SK-N-SH (cell line): ENCODE measurements around the gene GSK3B. TPM values are rescaled to one million over a fixed set of nuclear protein-coding genes. Genes with fewer than 3 reads are reported as not detected.

Source experiments
- CTCF ChIA-PET: fragments of 300-600, 350-600 bp; formaldehyde crosslinking; extraction: SDS; loops from one replicate; lab custom pipeline; 2021; lab: Yijun Ruan, JAX
- POLR2A ChIA-PET: fragments of 350-600 bp; sonication (Branson Sonifier 250); formaldehyde crosslinking; extraction: SDS; loops from one replicate; lab custom pipeline; 2020; ENCODE audit warnings: antibody characterized with exemption, inconsistent platforms; lab: Yijun Ruan, JAX
- DNase-seq: peaks from one replicate; pipeline ENCODE4 v3.0.0; 2012
- H2AFZ ChIP-seq: fragments of 200-600 bp; sonication (generic); 2 replicates; pipeline ENCODE4 v1.8.1; 2016; ENCODE audit warnings: antibody characterized with exemption, mild to moderate bottlenecking, low read depth
- H3F3A ChIP-seq: fragments of 200-600 bp; sonication (generic); replicated peaks from 2 replicates; pipeline ENCODE3; 2016; ENCODE audit warnings: antibody characterized with exemption, mild to moderate bottlenecking; ENCODE audit not compliant: insufficient read depth
- H3K27ac ChIP-seq, 2 experiments: fragments of 200-500 bp in 1 of 2; fragments of 200-600 bp in 1 of 2; sonication (Bioruptor generic) in 1 of 2; sonication (generic), shearing (Covaris generic) in 1 of 2; 2 replicates each; pipeline versions ENCODE4 v1.5.1 to v1.6.1; 2014 to 2016; ENCODE audit warnings: low read depth in 2 of 2, inconsistent platforms in 1 of 2, low read length in 1 of 2, mild to moderate bottlenecking in 1 of 2, mixed read lengths in 1 of 2
- H3K27me3 ChIP-seq: fragments of 200-600 bp; sonication (generic), shearing (Covaris generic); 2 replicates; pipeline ENCODE4 v1.6.1; 2016; ENCODE audit warnings: mixed run types; ENCODE audit not compliant: insufficient read depth
- H3K36me3 ChIP-seq, 2 experiments: fragments of 200-500 bp in 1 of 2; fragments of 200-600 bp in 1 of 2; sonication (Bioruptor generic) in 1 of 2; sonication (generic) in 1 of 2; replicated peaks in 1 of 2; 2 replicates each; pipeline versions ENCODE3 to v1.5.1; 2014 to 2016; ENCODE audit warnings: low read length in 1 of 2, mild to moderate bottlenecking in 1 of 2; ENCODE audit not compliant: insufficient read depth in 2 of 2, control insufficient read depth in 1 of 2
- H3K4me1 ChIP-seq, 2 experiments: fragments of 200-500 bp in 1 of 2; fragments of 200-600 bp in 1 of 2; sonication (Bioruptor generic) in 1 of 2; sonication (generic), shearing (Covaris generic) in 1 of 2; 2 replicates each; pipeline versions ENCODE4 v1.5.1 to v1.6.1; 2014 to 2016; ENCODE audit warnings: low read depth in 1 of 2, low read length in 1 of 2, mixed run types in 1 of 2; ENCODE audit not compliant: insufficient read depth in 2 of 2, control insufficient read depth in 1 of 2
- H3K4me2 ChIP-seq: fragments of 200-600 bp; sonication (generic), shearing (Covaris generic); 2 replicates; pipeline ENCODE4 v1.6.1; 2017; ENCODE audit warnings: mixed run types
- H3K4me3 ChIP-seq, 2 experiments: fragments of 200-500 bp in 1 of 2; fragments of 200-600 bp in 1 of 2; sonication (Bioruptor generic) in 1 of 2; sonication (generic), shearing (Covaris generic) in 1 of 2; 2 replicates each; pipeline versions ENCODE4 v1.5.1 to v1.8.1; 2014 to 2016; ENCODE audit warnings: low read depth in 2 of 2, inconsistent platforms in 1 of 2, low read length in 1 of 2, mild to moderate bottlenecking in 1 of 2, mixed read lengths in 1 of 2, moderate library complexity in 1 of 2
- H3K79me2 ChIP-seq: fragments of 200-600 bp; sonication (generic); 2 replicates; pipeline ENCODE4 v1.8.1; 2017; ENCODE audit warnings: mild to moderate bottlenecking; ENCODE audit not compliant: insufficient read depth
- H3K9ac ChIP-seq: fragments of 200-600 bp; sonication (generic); 2 replicates; pipeline ENCODE4 v1.6.1; 2017; ENCODE audit warnings: mixed run types
- H3K9me2 ChIP-seq: fragments of 200-600 bp; sonication (generic); 2 replicates; pipeline ENCODE4 v1.6.1; 2017; ENCODE audit warnings: mixed run types
- H3K9me3 ChIP-seq: fragments of 200-600 bp; sonication (generic); 2 replicates; pipeline ENCODE4 v1.6.1; 2017; ENCODE audit warnings: mixed run types, mild to moderate bottlenecking, moderate library complexity
- H4K20me1 ChIP-seq: fragments of 200-600 bp; sonication (generic); 2 replicates; pipeline ENCODE4 v1.6.1; 2017; ENCODE audit warnings: mild to moderate bottlenecking, mixed run types; ENCODE audit not compliant: insufficient read depth
- CHD2 ChIP-seq: fragments of 150-350 bp; IDR thresholded peaks from 2 replicates; pipeline ENCODE4 v1.6.1; 2018; ENCODE audit warnings: low read length; ENCODE audit not compliant: partially characterized antibody
- EZH2phosphoT487 ChIP-seq: fragments of 200-600 bp; sonication (generic); IDR thresholded peaks from 2 replicates; pipeline ENCODE4 v1.6.1; 2017; ENCODE audit warnings: low read depth, mixed run types, mild to moderate bottlenecking, antibody characterized with exemption, moderate library complexity, borderline replicate concordance
- FOSL2 ChIP-seq: IDR thresholded peaks from 2 replicates; pipeline ENCODE4 v1.4.0; 2012; ENCODE audit warnings: low read depth, mild to moderate bottlenecking, moderate library complexity, borderline replicate concordance
- FOXM1 ChIP-seq: IDR thresholded peaks from 2 replicates; pipeline ENCODE4 v1.4.0; 2012; ENCODE audit warnings: low read depth, mild to moderate bottlenecking
- GABPA ChIP-seq: IDR thresholded peaks from 2 replicates; pipeline ENCODE4 v1.4.0; 2012; ENCODE audit warnings: low read depth, mild to moderate bottlenecking
- GATA2 ChIP-seq: sonication (generic); formaldehyde crosslinking; IDR thresholded peaks from 2 replicates; pipeline ENCODE4 v1.5.0; 2020; ENCODE audit warnings: mild to moderate bottlenecking, missing genetic modification reagents
- JUND ChIP-seq: IDR thresholded peaks from 2 replicates; pipeline ENCODE4 v1.4.0; 2012
- MXI1 ChIP-seq: IDR thresholded peaks from 2 replicates; pipeline ENCODE4 v1.6.1; 2012; ENCODE audit warnings: mild to moderate bottlenecking, low read depth, low read length, improper control_type of control experiment
- RFX5 ChIP-seq: IDR thresholded peaks from 2 replicates; pipeline ENCODE4 v1.6.1; 2012; ENCODE audit warnings: mild to moderate bottlenecking, improper control_type of control experiment, low read length
- TAF1 ChIP-seq: IDR thresholded peaks from 2 replicates; pipeline ENCODE4 v1.6.1; 2012; ENCODE audit warnings: low read depth, mild to moderate bottlenecking, low read length, moderate library complexity, borderline replicate concordance
- TEAD4 ChIP-seq: IDR thresholded peaks from 2 replicates; pipeline ENCODE4 v1.4.0; 2012; ENCODE audit warnings: mild to moderate bottlenecking, borderline replicate concordance; ENCODE audit not compliant: insufficient read depth
- WGBS: methylation state at CpG from one replicate; pipeline ENCODE4 v1.1.6; 2017; ENCODE audit warnings: low lambda C conversion rate; 5-methylcytosine and 5-hydroxymethylcytosine counted together
- polyA plus RNA-seq, 3 experiments: library from polyadenylated mRNA; depleted of rRNA; stranded (reverse); fragments of >200 nt; gene quantifications; 2 replicates each; pipeline ENCODE4 v1.2.3, GENCODE V29; 2012
- TF ChIP-seq, protein P1 (sequence below): IDR thresholded peaks from 2 replicates; pipeline ENCODE4 v1.4.0; 2012; ENCODE audit warnings: low read depth, borderline replicate concordance
- TF ChIP-seq, protein P2 (sequence below): IDR thresholded peaks from 2 replicates; pipeline ENCODE4 v1.6.1; 2012; ENCODE audit warnings: mild to moderate bottlenecking, low read depth, low read length, moderate library complexity
- TF ChIP-seq, protein P3 (sequence below): fragments of 150-350 bp; IDR thresholded peaks from 2 replicates; pipeline ENCODE4 v1.6.1; 2017; ENCODE audit warnings: antibody characterized with exemption, low read length, low read depth, borderline replicate concordance
- TF ChIP-seq, protein P4 (sequence below): IDR thresholded peaks from 2 replicates; pipeline ENCODE4 v1.4.0; 2012; ENCODE audit warnings: low read depth, borderline replicate concordance

Gene GSK3B
- polyA plus RNA-seq, 1 of the 3 experiments (the other 2 are of a cell fraction): 15.9 TPM

DNA sequence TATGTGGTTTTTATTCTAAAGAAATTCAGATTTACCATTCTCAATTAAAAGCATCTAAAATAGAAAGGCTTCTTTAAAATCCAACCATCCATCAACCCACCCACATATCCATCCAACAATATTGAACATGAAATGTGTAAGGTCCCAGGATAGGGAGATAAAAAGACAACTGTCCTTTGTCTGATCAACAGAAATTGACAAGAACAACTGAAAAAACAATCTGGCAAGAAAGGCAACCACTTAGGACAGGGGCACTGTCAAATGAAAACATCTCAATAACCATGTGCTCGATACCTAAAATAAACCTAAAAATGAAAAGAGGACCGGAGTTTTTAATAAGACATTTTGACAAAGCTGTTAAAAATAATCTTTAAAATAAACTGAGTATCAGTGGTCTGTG, 245.1 kb downstream of the GSK3B start:
- H3K79me2 ChIP-seq: peaks cover 33% of the 10 kb centered on the region
- WGBS: 96% methylated on average over 2 of the region's 2 CpGs
- H2AFZ ChIP-seq: no peak overlapping the region
- H4K20me1 ChIP-seq: no peaks in the 10 kb centered on the region
- ChIA-PET POLR2A (no interaction called here), CTCF (no interaction called here)
- H3K9me3 ChIP-seq: no peaks in the 10 kb centered on the region
- H3K4me3 ChIP-seq: no peak overlapping the region
- no peak for DNase-seq
- no peaks in the 10 kb centered on the region for H3K27me3 ChIP-seq
- H3K9me2 ChIP-seq: no peaks in the 10 kb centered on the region
- peaks cover 3% of the 10 kb centered on the region for H3F3A ChIP-seq
- no peaks in the 10 kb centered on the region for H3K4me1 ChIP-seq
- no peak overlapping the region for H3K4me2 ChIP-seq
- H3K9ac ChIP-seq: no peak overlapping the region
- no peak overlapping the region for H3K27ac ChIP-seq
- H3K36me3 ChIP-seq: peaks cover 6 to 11% of the 10 kb centered on the region in 2 experiments
- TF ChIP-seq FOXM1: no peak

DNA sequence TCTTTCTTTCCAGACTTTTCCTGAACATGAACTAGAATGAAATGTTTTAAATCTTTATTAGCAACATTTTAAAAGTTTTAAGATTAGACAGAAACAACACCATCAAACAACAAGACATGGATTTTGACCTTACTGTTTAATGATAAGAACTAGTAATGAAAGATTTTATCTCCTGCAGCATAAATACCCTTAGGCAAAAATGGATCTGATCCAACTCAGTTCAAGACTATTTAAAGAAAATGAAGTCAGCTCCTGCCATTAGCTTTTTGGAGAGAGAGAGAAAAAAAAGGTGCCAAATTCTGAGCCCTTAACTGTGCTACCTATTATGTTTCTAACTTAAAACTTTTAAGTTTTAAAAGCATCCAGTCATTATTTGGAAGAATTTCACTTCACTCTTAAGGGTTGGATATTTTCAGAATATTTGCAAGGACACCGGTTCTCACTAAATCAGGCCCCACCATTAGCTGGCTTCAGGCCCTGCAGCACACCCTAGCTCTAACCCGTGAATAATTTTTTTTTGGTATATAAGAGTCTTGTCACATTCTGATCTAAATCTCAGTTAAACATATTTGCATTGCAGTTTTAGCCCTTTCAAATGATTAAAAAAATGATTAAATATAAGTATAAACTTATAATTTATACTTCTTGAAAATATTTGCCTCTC, 252.3 kb downstream of the GSK3B start:
- Histone ChIP-seq H3K4me3 (no peak overlapping the region), H3K4me1 (peaks cover 0 to 3% of the 10 kb centered on the region in 2 experiments; a peak in 2 of 4 replicates), H3K4me2 (no peak overlapping the region), H3K9me3 (no peaks in the 10 kb centered on the region), H3K27me3 (no peaks in the 10 kb centered on the region), H3K27ac (no peak overlapping the region), H3K79me2 (peaks cover 36% of the 10 kb centered on the region), H3F3A (no peaks in the 10 kb centered on the region), H3K36me3 (peaks cover 13 to 53% of the 10 kb centered on the region in 2 experiments), H3K9me2 (no peaks in the 10 kb centered on the region), H2AFZ (no peak overlapping the region; the same call in 1 of the 2 replicates), H4K20me1 (no peaks in the 10 kb centered on the region), H3K9ac (no peak overlapping the region)
- ChIA-PET CTCF (interaction anchor here (0.7 to 1.2 kb wide), 2 partner anchors 18 to 562 kb away, joined by 3 read pairs; no protein-coding TSS in a partner anchor), POLR2A (no interaction called here)
- no peak for TF ChIP-seq CHD2
- TF ChIP-seq, protein P1, sequence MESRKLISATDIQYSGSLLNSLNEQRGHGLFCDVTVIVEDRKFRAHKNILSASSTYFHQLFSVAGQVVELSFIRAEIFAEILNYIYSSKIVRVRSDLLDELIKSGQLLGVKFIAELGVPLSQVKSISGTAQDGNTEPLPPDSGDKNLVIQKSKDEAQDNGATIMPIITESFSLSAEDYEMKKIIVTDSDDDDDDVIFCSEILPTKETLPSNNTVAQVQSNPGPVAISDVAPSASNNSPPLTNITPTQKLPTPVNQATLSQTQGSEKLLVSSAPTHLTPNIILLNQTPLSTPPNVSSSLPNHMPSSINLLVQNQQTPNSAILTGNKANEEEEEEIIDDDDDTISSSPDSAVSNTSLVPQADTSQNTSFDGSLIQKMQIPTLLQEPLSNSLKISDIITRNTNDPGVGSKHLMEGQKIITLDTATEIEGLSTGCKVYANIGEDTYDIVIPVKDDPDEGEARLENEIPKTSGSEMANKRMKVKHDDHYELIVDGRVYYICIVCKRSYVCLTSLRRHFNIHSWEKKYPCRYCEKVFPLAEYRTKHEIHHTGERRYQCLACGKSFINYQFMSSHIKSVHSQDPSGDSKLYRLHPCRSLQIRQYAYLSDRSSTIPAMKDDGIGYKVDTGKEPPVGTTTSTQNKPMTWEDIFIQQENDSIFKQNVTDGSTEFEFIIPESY: no peak
- no peak for TF ChIP-seq JUND
- TF ChIP-seq GATA2: no peak
- TF ChIP-seq EZH2phosphoT487: no peak
- TF ChIP-seq FOSL2: no peak
- TF ChIP-seq TAF1: no peak
- no peak for TF ChIP-seq MXI1
- TF ChIP-seq GABPA: no peak
- no peak for TF ChIP-seq FOXM1
- TF ChIP-seq, protein P2, sequence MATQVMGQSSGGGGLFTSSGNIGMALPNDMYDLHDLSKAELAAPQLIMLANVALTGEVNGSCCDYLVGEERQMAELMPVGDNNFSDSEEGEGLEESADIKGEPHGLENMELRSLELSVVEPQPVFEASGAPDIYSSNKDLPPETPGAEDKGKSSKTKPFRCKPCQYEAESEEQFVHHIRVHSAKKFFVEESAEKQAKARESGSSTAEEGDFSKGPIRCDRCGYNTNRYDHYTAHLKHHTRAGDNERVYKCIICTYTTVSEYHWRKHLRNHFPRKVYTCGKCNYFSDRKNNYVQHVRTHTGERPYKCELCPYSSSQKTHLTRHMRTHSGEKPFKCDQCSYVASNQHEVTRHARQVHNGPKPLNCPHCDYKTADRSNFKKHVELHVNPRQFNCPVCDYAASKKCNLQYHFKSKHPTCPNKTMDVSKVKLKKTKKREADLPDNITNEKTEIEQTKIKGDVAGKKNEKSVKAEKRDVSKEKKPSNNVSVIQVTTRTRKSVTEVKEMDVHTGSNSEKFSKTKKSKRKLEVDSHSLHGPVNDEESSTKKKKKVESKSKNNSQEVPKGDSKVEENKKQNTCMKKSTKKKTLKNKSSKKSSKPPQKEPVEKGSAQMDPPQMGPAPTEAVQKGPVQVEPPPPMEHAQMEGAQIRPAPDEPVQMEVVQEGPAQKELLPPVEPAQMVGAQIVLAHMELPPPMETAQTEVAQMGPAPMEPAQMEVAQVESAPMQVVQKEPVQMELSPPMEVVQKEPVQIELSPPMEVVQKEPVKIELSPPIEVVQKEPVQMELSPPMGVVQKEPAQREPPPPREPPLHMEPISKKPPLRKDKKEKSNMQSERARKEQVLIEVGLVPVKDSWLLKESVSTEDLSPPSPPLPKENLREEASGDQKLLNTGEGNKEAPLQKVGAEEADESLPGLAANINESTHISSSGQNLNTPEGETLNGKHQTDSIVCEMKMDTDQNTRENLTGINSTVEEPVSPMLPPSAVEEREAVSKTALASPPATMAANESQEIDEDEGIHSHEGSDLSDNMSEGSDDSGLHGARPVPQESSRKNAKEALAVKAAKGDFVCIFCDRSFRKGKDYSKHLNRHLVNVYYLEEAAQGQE: no peak
- TF ChIP-seq, protein P3, sequence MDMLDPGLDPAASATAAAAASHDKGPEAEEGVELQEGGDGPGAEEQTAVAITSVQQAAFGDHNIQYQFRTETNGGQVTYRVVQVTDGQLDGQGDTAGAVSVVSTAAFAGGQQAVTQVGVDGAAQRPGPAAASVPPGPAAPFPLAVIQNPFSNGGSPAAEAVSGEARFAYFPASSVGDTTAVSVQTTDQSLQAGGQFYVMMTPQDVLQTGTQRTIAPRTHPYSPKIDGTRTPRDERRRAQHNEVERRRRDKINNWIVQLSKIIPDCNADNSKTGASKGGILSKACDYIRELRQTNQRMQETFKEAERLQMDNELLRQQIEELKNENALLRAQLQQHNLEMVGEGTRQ: no peak
- no peak for TF ChIP-seq RFX5
- TF ChIP-seq TEAD4: no peak
- TF ChIP-seq, protein P4, sequence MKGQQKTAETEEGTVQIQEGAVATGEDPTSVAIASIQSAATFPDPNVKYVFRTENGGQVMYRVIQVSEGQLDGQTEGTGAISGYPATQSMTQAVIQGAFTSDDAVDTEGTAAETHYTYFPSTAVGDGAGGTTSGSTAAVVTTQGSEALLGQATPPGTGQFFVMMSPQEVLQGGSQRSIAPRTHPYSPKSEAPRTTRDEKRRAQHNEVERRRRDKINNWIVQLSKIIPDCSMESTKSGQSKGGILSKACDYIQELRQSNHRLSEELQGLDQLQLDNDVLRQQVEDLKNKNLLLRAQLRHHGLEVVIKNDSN: no peak
- DNase-seq: no peak
- WGBS: 90% methylated on average over 2 of the region's 2 CpGs
